AG09319 (cell line): ENCODE measurements around the gene PNPO.

Experiments
- DNase-seq: peaks from one replicate; pipeline ENCODE4 v3.0.0-alpha.2; 2010; ENCODE audit warnings: low read depth; ENCODE audit errors: extremely low read depth
- TF ChIP-seq, protein P1 (sequence below): IDR thresholded peaks from 2 replicates; pipeline ENCODE4 v1.5.1; 2011; ENCODE audit warnings: low read depth, mild to moderate bottlenecking, inconsistent platforms, low read length, moderate library complexity

PNPO gene

GRCh38 chr17:47955497-47956461 lies 14.4 kb downstream of the PNPO start:
- no peak for DNase-seq

GRCh38 chr17:47956791-47957590 lies 15.6 kb downstream of the PNPO start:
- DNase-seq = no peak
- TF ChIP-seq, protein P1, sequence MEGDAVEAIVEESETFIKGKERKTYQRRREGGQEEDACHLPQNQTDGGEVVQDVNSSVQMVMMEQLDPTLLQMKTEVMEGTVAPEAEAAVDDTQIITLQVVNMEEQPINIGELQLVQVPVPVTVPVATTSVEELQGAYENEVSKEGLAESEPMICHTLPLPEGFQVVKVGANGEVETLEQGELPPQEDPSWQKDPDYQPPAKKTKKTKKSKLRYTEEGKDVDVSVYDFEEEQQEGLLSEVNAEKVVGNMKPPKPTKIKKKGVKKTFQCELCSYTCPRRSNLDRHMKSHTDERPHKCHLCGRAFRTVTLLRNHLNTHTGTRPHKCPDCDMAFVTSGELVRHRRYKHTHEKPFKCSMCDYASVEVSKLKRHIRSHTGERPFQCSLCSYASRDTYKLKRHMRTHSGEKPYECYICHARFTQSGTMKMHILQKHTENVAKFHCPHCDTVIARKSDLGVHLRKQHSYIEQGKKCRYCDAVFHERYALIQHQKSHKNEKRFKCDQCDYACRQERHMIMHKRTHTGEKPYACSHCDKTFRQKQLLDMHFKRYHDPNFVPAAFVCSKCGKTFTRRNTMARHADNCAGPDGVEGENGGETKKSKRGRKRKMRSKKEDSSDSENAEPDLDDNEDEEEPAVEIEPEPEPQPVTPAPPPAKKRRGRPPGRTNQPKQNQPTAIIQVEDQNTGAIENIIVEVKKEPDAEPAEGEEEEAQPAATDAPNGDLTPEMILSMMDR = no peak

More at GRCh38 chr17:47955497-47956461, 14.4 kb downstream of the PNPO start:
- TF ChIP-seq, protein P1 = no peak

GRCh38 chr17:47957591-47958490 lies 16.5 kb downstream of the PNPO start, which contains the start of gene PRR15L:
TSS of gene PRR15L (minus strand) at chr17:47957883. CDS start at chr17:47953234, 4,649 bp downstream.
- DNase-seq = no peak
- TF ChIP-seq, protein P1 = no peak

DNA sequence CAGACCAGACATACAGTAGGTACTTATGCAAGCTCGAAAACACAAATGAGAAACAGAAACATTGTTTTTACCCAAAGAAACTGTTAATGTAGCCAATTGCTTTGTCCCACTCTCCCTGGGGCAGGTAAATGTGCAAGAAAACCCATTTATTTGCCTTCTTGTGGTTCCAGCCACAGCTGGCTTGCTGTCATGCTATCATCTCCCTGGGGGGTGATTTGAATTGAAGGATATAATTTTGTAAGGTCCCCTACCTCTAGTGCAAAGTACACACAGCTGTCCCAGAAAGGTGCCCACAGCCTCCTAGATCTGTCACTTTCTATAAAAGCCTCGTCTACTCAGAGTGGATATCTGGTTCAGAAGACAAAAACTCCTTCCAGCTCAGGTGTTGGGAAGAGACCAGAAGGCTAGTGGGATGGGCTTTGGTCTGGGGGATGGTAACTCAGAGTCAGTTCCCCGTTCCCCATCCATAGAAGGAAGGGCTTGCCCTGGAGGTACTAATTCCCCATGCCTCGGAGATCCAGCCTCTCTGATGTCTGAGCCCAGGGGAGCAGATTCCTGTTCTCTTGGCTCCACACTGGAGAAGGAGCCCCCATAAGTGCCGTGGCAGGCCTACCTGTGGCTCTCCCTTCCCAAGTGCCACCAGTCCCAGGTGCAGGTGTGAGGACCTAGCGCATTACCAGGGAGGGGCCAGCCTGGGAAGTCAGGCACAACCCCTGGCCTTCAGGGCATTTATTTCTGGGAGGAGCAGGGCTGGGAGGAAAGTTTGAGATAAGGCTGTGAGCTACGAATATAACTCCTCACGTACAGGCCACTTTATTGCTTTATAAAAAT lies 18.7 kb downstream of the PNPO start:
- TF ChIP-seq, protein P1 = no peak
- no peak for DNase-seq

GRCh38 chr17:47961406-47961805 lies 20.0 kb downstream of the PNPO start:
- no peak for DNase-seq
- TF ChIP-seq, protein P1 = no peak

GRCh38 chr17:47962901-47963300 lies 21.5 kb downstream of the PNPO start:
- DNase-seq = no peak
- TF ChIP-seq, protein P1 = no peak
